HG02884 (cell line): ENCODE measurements around the gene CPB2.
A peak's percentile ranks its signal among the peaks of the same experiment; 100 is the strongest.

Source experiments
- ATAC-seq: cut with Tn5 transposase; IDR thresholded peaks from one replicate; pipeline ENCODE4 v1.9.1; 2021; ENCODE audit warnings: mild to moderate bottlenecking, moderate library complexity; ENCODE audit not compliant: unreplicated experiment

The CPB2 gene

GRCh38 chr13:46100191-46100815, 4.5 kb downstream of the CPB2 start:
- ATAC-seq: no peak

GRCh38 chr13:46097663-46098062, 7.2 kb downstream of the CPB2 start:
- no peak for ATAC-seq

GRCh38 chr13:46097015-46097414, 7.8 kb downstream of the CPB2 start:
- no peak for ATAC-seq

GRCh38 chr13:46094478-46094877, 10.4 kb downstream of the CPB2 start:
- ATAC-seq: no peak

GRCh38 chr13:46088821-46089562, 15.8 kb downstream of the CPB2 start:
- no peak for ATAC-seq

GRCh38 chr13:46087481-46087880, 17.4 kb downstream of the CPB2 start:
- no peak for ATAC-seq

- ATAC-seq: no peak
Measured at GRCh38 chr13:46086985-46087384, 17.8 kb downstream of the CPB2 start.

GRCh38 chr13:46086421-46086922, 18.4 kb downstream of the CPB2 start:
- no peak for ATAC-seq

GRCh38 chr13:46085737-46086136, 19.1 kb downstream of the CPB2 start:
- ATAC-seq: no peak

GRCh38 chr13:46082324-46082723, 22.5 kb downstream of the CPB2 start:
- no peak for ATAC-seq

GRCh38 chr13:46079770-46080169, 25.1 kb downstream of the CPB2 start:
- no peak for ATAC-seq

GRCh38 chr13:46077265-46077664, 27.6 kb downstream of the CPB2 start:
- ATAC-seq: no peak

- ATAC-seq: no peak
Measured at GRCh38 chr13:46076827-46077226, 28.0 kb downstream of the CPB2 start.

GRCh38 chr13:46075811-46076210, 29.0 kb downstream of the CPB2 start:
- no peak for ATAC-seq

GRCh38 chr13:46071590-46072249, 33.1 kb downstream of the CPB2 start:
- ATAC-seq: peak; percentile 95

- no peak for ATAC-seq
Measured at GRCh38 chr13:46063292-46063691, 41.5 kb downstream of the CPB2 start.

GRCh38 chr13:46062185-46062584, 42.6 kb downstream of the CPB2 start:
- no peak for ATAC-seq

- ATAC-seq: no peak
Measured at GRCh38 chr13:46059405-46059804, 45.4 kb downstream of the CPB2 start.

- ATAC-seq: no peak
Measured at GRCh38 chr13:46058268-46058667, 46.6 kb downstream of the CPB2 start.

- ATAC-seq: no peak
Measured at GRCh38 chr13:46057256-46058015, 47.4 kb downstream of the CPB2 start.
